OCI-LY1 (cell line): ENCODE results near the gene C1QTNF5.

ENCODE experiments used
- H2AFZ ChIP-seq: fragments of 200-600 bp; sonication (generic), shearing (Covaris generic); 2 replicates; pipeline ENCODE4 v1.6.0; 2014; ENCODE audit warnings: antibody characterized with exemption, mild to moderate bottlenecking, low read length
- H3F3A ChIP-seq: fragments of 200-600 bp; sonication (generic), shearing (Covaris generic); 2 replicates; pipeline ENCODE4 v1.6.0; 2014; ENCODE audit warnings: mild to moderate bottlenecking, antibody characterized with exemption, low read length, moderate library complexity; ENCODE audit not compliant: insufficient read depth
- H3K27ac ChIP-seq: fragments of 200-600 bp; sonication (generic); 2 replicates; pipeline ENCODE4 v1.5.1; 2014; ENCODE audit warnings: low read length, mixed run types, mild to moderate bottlenecking, low read depth; ENCODE audit not compliant: poor library complexity, severe bottlenecking
- H3K27me3 ChIP-seq: fragments of 200-600 bp; sonication (generic); 2 replicates; pipeline ENCODE4 v1.6.0; 2014; ENCODE audit warnings: antibody characterized with exemption, mild to moderate bottlenecking, low read length, moderate library complexity; ENCODE audit not compliant: insufficient read depth
- H3K36me3 ChIP-seq: fragments of 200-600 bp; sonication (generic); 2 replicates; pipeline ENCODE4 v1.6.1; 2014; ENCODE audit warnings: mild to moderate bottlenecking, antibody characterized with exemption, low read length, moderate library complexity, mixed read lengths; ENCODE audit not compliant: insufficient read depth
- H3K4me1 ChIP-seq: fragments of 200-600 bp; sonication (generic); 2 replicates; pipeline ENCODE4 v1.5.1; 2014; ENCODE audit warnings: mild to moderate bottlenecking, low read length, moderate library complexity; ENCODE audit not compliant: insufficient read depth, severe bottlenecking
- H3K4me2 ChIP-seq: fragments of 200-600 bp; sonication (generic), shearing (Covaris generic); 2 replicates; pipeline ENCODE4 v1.6.1; 2014; ENCODE audit warnings: low read length
- H3K4me3 ChIP-seq: fragments of 200-600 bp; sonication (generic); 2 replicates; pipeline ENCODE4 v1.5.1; 2014; ENCODE audit warnings: low read length, low read depth, mild to moderate bottlenecking, mixed read lengths; ENCODE audit not compliant: poor library complexity, severe bottlenecking
- H3K79me2 ChIP-seq: fragments of 200-600 bp; shearing (Covaris generic); 2 replicates; pipeline ENCODE4 v1.6.1; 2016; ENCODE audit warnings: mixed run types, low read length, mixed read lengths; ENCODE audit not compliant: insufficient read depth
- H3K9ac ChIP-seq: fragments of 200-600 bp; sonication (generic), shearing (Covaris generic); 2 replicates; pipeline ENCODE4 v1.6.1; 2014; ENCODE audit warnings: mild to moderate bottlenecking, low read length, mixed read lengths
- H3K9me2 ChIP-seq: fragments of 200-600 bp; sonication (generic), shearing (Covaris generic); 2 replicates; pipeline ENCODE4 v1.6.1; 2014; ENCODE audit warnings: low read depth, mild to moderate bottlenecking, low read length, mixed read lengths
- H3K9me3 ChIP-seq: fragments of 200-600 bp; shearing (Covaris generic); 2 replicates; pipeline ENCODE4 v1.6.1; 2014; ENCODE audit warnings: low read length, mixed read lengths
- H4K20me1 ChIP-seq: fragments of 200-600 bp; sonication (generic), shearing (Covaris generic); 2 replicates; pipeline ENCODE4 v1.6.0; 2016; ENCODE audit warnings: mild to moderate bottlenecking, low read length; ENCODE audit not compliant: insufficient read depth
- CTCF ChIP-seq: fragments of 200-600 bp; sonication (generic), shearing (Covaris generic); IDR thresholded peaks from 2 replicates; pipeline ENCODE4 v1.5.1; 2017; ENCODE audit warnings: mild to moderate bottlenecking, antibody characterized with exemption, low read length, moderate library complexity, mixed read lengths
- EZH2 ChIP-seq: fragments of 200-600 bp; sonication (generic), shearing (Covaris generic); IDR thresholded peaks from 2 replicates; pipeline ENCODE4 v1.8.0; 2017; ENCODE audit warnings: borderline replicate concordance, mixed run types, mild to moderate bottlenecking, antibody characterized with exemption, low read length, moderate library complexity, mixed read lengths

C1QTNF5 gene

DNA sequence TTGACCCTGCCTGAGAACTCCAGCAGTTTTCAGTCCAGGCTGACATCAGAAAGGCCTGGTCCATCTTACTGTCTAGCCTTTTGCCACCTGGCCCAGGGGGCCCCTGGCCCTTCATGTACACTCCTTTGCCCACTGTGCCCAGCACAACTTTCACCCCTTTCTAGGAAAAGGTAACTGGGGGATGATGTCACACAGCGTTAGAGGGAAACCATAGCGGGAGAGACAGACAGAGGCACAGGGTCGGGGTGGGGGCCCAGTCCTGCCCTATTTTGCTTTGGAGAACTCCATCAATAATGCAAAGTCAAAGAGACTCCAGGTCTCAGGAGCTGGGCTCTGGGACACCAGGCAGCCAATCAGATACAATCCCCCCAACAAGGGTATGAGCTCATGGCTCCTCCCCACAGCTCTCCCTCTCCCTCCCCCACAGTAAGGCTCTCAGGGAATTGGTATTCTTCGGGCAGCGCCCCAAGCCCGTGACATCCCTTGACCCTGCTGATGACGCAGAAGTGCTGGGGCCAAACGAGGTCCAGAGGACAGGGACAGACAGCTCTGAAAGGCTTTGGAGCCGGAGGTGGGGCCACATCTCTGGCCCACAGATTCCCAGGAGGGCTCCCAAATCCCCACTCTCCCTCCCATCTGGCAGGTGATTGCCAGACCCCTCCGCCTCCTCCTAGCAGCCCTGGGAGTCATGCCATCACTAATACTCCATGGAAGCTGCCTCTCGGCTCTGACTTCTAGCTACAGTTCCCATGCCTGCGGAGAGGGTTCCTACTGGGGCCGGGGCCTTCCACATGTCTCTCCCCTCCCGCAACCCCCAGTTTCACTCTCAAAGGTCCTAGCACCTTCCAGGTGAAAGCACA is 34.9 kb upstream of the C1QTNF5 start:
- H3K27ac ChIP-seq = no peak overlapping the region

GRCh38 chr11:119374632-119375336 is 34.1 kb upstream of the C1QTNF5 start:
- peaks cover 28% of the 10 kb centered on the region for H3K4me1 ChIP-seq
- no peak overlapping the region for H3K27ac ChIP-seq

More for the DNA sequence above, 34.9 kb upstream of the C1QTNF5 start:
- TF ChIP-seq EZH2 = no peak
- TF ChIP-seq CTCF = no peak
- H3K9me2 ChIP-seq = no peaks in the 10 kb centered on the region
- no peaks in the 10 kb centered on the region for H3F3A ChIP-seq
- H3K9ac ChIP-seq = no peak overlapping the region
- H3K9me3 ChIP-seq = no peaks in the 10 kb centered on the region
- H3K4me2 ChIP-seq = no peak overlapping the region
- no peaks in the 10 kb centered on the region for H4K20me1 ChIP-seq
- H3K4me1 ChIP-seq = peaks cover 20% of the 10 kb centered on the region
- H2AFZ ChIP-seq = no peak overlapping the region
- no peak overlapping the region for H3K4me3 ChIP-seq
- H3K27me3 ChIP-seq = no peaks in the 10 kb centered on the region
- H3K79me2 ChIP-seq = no peaks in the 10 kb centered on the region
- H3K36me3 ChIP-seq = no peaks in the 10 kb centered on the region

More at GRCh38 chr11:119374632-119375336, 34.1 kb upstream of the C1QTNF5 start:
- TF ChIP-seq CTCF (no peak), EZH2 (no peak)
- Histone ChIP-seq H3K36me3 (no peaks in the 10 kb centered on the region), H3K9ac (no peak overlapping the region), H4K20me1 (no peaks in the 10 kb centered on the region), H3K27me3 (no peaks in the 10 kb centered on the region), H3K4me3 (no peak overlapping the region), H3F3A (no peaks in the 10 kb centered on the region), H2AFZ (no peak overlapping the region), H3K9me3 (no peaks in the 10 kb centered on the region), H3K9me2 (no peaks in the 10 kb centered on the region), H3K4me2 (no peak overlapping the region), H3K79me2 (no peaks in the 10 kb centered on the region)
